ENCODE data around the gene NTSR1. TPM values are rescaled to one million over a fixed set of nuclear protein-coding genes. Genes with fewer than 3 reads are reported as not detected.

NTSR1 gene
- total and polyA plus RNA-seq, 2 of the 13 experiments (the other 11 are each of a cell fraction or from before 2014, with no cell fraction given), result 0.09 to 0.12 TPM

- no peak for TF ChIP-seq NCOR1 (IDR thresholded peaks at IDR 0.05; ENCODE audit: borderline replicate concordance, low read length)
- peak; percentile 18; the same call in 1 of the 2 replicates for TF ChIP-seq ZNF891 (CRISPR knock-in tag; IDR thresholded peaks at IDR 0.05)
- TF ChIP-seq SAP130 (CRISPR knock-in tag; IDR thresholded peaks at IDR 0.05; ENCODE audit: low read depth), result peak; percentile 86
- TF ChIP-seq, protein P1, sequence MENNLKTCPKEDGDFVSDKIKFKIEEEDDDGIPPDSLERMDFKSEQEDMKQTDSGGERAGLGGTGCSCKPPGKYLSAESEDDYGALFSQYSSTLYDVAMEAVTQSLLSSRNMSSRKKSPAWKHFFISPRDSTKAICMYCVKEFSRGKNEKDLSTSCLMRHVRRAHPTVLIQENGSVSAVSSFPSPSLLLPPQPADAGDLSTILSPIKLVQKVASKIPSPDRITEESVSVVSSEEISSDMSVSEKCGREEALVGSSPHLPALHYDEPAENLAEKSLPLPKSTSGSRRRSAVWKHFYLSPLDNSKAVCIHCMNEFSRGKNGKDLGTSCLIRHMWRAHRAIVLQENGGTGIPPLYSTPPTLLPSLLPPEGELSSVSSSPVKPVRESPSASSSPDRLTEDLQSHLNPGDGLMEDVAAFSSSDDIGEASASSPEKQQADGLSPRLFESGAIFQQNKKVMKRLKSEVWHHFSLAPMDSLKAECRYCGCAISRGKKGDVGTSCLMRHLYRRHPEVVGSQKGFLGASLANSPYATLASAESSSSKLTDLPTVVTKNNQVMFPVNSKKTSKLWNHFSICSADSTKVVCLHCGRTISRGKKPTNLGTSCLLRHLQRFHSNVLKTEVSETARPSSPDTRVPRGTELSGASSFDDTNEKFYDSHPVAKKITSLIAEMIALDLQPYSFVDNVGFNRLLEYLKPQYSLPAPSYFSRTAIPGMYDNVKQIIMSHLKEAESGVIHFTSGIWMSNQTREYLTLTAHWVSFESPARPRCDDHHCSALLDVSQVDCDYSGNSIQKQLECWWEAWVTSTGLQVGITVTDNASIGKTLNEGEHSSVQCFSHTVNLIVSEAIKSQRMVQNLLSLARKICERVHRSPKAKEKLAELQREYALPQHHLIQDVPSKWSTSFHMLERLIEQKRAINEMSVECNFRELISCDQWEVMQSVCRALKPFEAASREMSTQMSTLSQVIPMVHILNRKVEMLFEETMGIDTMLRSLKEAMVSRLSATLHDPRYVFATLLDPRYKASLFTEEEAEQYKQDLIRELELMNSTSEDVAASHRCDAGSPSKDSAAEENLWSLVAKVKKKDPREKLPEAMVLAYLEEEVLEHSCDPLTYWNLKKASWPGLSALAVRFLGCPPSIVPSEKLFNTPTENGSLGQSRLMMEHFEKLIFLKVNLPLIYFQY (CRISPR knock-in tag; IDR thresholded peaks at IDR 0.05; ENCODE audit: borderline replicate concordance), result peak; percentile 78
- no peak for TF ChIP-seq MED8 (CRISPR knock-in tag; IDR thresholded peaks at IDR 0.05; ENCODE audit: insufficient replicate concordance)
- no peak for TF ChIP-seq KAT2B (IDR thresholded peaks at IDR 0.05; ENCODE audit: borderline replicate concordance, low read depth, low read length)
- TF ChIP-seq ZNF318 (CRISPR knock-in tag; IDR thresholded peaks at IDR 0.05), result no peak; the same call in 1 of the 2 replicates
- peak; percentile 39; the same call in 1 of the 2 replicates for TF ChIP-seq TARDBP (CRISPR knock-in tag; IDR thresholded peaks at IDR 0.05)
- no peak for TF ChIP-seq PCBP1 (IDR thresholded peaks at IDR 0.05; ENCODE audit: borderline replicate concordance, low read depth, low read length)
- TF ChIP-seq ZNF468 (CRISPR knock-in tag; IDR thresholded peaks at IDR 0.05), result no peak
- no peak for TF ChIP-seq ZNF569 (CRISPR knock-in tag; IDR thresholded peaks at IDR 0.05; ENCODE audit: borderline replicate concordance)
- no peak for TF ChIP-seq TBL1XR1 (IDR thresholded peaks at IDR 0.05; ENCODE audit: borderline replicate concordance, low read length, partially characterized antibody)
- TF ChIP-seq CREB3 (CRISPR knock-in tag; IDR thresholded peaks at IDR 0.05), result no peak
Measured at GRCh38 chr20:62791301-62792181, 82.9 kb downstream of the NTSR1 start (continued).
